HG03521 (cell line): ENCODE data around the gene CCNDBP1.
"Not testable (repeated sequence)": the region's sequence is repeated elsewhere in the genome, so short reads cannot be mapped to it uniquely, and the experiment has no call there.

ENCODE experiments used
- ATAC-seq: cut with Tn5 transposase; IDR thresholded peaks from one replicate; pipeline ENCODE4 v1.9.1; 2021; ENCODE audit warnings: mild to moderate bottlenecking, moderate library complexity; ENCODE audit not compliant: unreplicated experiment

CCNDBP1 gene

DNA sequence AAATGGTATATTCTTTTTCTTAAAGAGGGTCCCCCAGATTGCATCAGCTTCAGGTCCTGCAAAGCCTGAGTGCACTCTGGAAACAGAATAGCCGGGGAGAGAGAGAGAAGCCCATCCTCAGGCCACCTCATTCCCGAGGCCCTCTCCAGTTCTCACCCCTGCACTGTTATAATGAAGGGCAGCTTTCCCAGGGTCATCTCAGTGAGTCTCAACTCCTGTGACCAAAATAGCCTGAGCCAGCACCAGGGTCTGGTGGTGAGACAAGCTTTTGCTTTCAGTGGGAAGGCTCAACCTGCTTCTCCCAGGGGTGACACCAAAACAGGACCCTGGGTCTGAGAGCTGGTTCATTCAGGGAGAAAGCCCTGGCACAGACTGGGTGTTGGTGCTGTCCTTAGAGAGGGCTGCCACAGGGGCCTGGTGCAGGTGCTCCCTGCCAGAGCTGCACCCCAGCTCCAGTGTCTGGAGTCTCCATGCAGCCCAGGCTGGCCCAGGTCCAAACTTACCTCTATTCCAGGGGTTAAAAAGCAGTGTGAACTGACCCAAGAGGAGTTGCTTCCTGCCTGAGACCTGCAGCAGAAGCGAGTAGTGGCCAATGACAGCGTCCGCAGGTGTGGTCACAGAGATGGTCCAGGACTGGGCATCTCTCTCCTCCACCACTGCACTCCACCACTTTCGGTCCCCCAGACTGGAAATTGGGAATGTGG is 29.5 kb downstream of the CCNDBP1 start:
- ATAC-seq, result no peak

DNA sequence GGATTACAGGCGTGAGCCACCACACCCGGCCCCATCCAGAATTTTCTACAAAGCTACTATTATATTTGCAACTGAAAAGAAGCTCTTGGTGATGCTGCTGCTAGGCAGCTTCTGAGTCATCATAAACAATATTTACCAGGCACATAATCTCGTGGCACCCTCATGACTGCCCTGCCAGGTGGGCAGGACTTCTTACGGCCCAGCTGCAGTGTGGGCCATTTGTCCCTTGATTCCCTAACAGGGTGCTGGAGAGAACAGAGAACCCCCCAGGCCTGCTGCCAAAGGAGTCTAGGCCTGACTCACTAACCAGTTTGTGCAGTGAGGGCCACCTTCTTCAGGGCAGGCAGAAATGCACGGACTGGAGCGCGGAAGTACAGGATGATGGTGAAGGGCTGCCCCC is 30.8 kb downstream of the CCNDBP1 start:
- no peak for ATAC-seq

- no peak for ATAC-seq
Measured at GRCh38 chr15:43218908-43219706, 33.9 kb downstream of the CCNDBP1 start.

GRCh38 chr15:43219929-43220928 is 35.0 kb downstream of the CCNDBP1 start:
- no peak for ATAC-seq

- ATAC-seq, result no peak
Measured at GRCh38 chr15:43220991-43221403, 35.8 kb downstream of the CCNDBP1 start, which contains the start of gene EPB42. TSS of gene EPB42 (minus strand) at chr15:43221018. CDS start at chr15:43220825, 193 bp downstream.

GRCh38 chr15:43221422-43221821 is 36.2 kb downstream of the CCNDBP1 start:
- no peak for ATAC-seq

GRCh38 chr15:43225201-43225949 is 40.2 kb downstream of the CCNDBP1 start:
- ATAC-seq, result no peak

- not testable (repeated sequence) for ATAC-seq
Measured at GRCh38 chr15:43225950-43226255, 40.7 kb downstream of the CCNDBP1 start.

GRCh38 chr15:43226436-43227305 is 41.5 kb downstream of the CCNDBP1 start:
- ATAC-seq, result no peak

GRCh38 chr15:43229977-43230376 is 44.8 kb downstream of the CCNDBP1 start:
- ATAC-seq, result no peak

- no peak for ATAC-seq
Measured at GRCh38 chr15:43230640-43231115, 45.5 kb downstream of the CCNDBP1 start.

GRCh38 chr15:43232289-43232874 is 47.2 kb downstream of the CCNDBP1 start:
- no peak for ATAC-seq

DNA sequence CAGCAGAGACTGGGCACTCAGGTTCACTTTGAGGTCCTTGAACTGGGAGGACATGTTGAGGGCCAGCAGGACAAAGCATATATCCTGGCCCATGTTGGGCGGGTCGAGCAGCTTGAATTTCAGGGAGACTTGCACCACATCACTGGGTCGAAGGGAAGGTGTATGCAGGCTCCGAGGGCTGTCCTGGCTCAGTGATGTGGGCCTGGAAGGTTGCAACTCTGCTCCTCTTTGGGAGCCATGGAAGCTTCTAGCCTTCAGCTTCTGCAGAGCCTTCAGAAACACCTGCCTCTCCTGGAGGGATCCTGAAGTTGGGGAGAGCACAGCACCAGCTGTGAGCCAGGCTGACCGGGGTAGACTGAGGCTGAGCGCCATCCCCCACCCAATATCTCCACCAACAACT is 50.3 kb downstream of the CCNDBP1 start:
- no peak for ATAC-seq

DNA sequence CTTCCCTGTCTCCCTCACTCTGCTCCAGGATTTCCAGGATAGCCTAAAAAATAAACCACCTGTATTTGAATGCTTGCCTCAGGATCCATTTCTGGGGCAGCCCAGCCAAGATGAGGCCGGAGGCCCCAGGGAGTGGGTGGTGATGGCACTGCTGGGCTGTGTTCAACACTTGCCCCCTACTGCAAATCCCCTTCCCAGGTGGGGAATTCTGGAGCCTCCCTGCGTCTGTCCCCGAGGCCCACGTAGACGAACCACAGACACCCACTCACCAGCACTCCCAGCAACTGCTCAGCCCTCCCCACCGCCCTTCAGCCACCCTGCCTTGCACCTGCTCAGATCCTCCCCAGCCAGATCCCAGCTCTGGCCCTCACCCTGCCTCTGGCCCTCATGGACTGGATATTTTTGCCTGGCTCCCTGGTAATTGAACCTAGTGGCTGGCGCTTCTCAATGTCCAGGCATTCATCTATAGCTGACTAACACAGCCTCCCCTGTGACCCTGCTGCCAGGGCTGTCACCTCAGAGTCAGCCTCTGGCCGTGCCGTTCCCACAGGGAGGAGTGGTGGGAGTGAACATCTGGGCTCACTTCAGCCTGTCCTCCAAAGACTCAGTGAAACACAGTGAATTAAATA is 52.8 kb downstream of the CCNDBP1 start:
- no peak for ATAC-seq

GRCh38 chr15:43238671-43239131 is 53.5 kb downstream of the CCNDBP1 start:
- no peak for ATAC-seq

- no peak for ATAC-seq
Measured at GRCh38 chr15:43239732-43240491, 54.7 kb downstream of the CCNDBP1 start.

DNA sequence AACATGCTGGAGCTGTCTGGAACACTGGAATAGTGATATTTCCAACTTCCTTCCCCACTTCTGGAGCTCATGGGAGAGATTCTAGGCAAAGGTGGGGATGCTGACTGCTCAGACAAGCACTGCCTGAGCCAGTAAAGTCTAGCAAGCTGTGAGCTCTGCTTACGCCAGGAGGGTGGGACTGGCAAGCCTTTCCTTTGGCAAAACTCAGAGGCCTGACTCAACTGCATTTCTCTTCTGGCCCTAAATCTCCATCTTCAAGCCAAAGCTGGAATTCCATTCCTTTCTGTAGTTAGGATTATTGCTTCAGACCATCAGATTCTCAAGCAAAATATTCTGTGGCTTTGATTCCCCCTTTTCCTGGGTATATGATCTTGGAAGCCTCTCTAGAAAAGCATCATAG is 55.9 kb downstream of the CCNDBP1 start:
- no peak for ATAC-seq

- no peak for ATAC-seq
Measured at GRCh38 chr15:43242616-43243015, 57.4 kb downstream of the CCNDBP1 start.
